Measurements from ENCODE around the gene SPON2. TPM values are rescaled to one million over a fixed set of nuclear protein-coding genes. Genes with fewer than 3 reads are reported as not detected.

Gene SPON2
- total RNA-seq, 1 experiment from 2014 or later, result 2.3 TPM

- no peak overlapping the region for H3K27ac ChIP-seq (ENCODE audit: insufficient read length, low read depth, low read length)
- H4K20me1 ChIP-seq (ENCODE audit: control insufficient read depth, insufficient read depth, insufficient read length), result no peaks in the 10 kb centered on the region
- no peak overlapping the region for H3K18ac ChIP-seq (ENCODE audit: insufficient read length, low read depth, low read length)
- H3K9me3 ChIP-seq (ENCODE audit: control insufficient read depth, low read depth, low read length), result no peaks in the 10 kb centered on the region
- no peak overlapping the region for H2BK120ac ChIP-seq (ENCODE audit: low read depth, low read length, poor library complexity, severe bottlenecking)
- no peak overlapping the region for H2BK15ac ChIP-seq (ENCODE audit: low read depth, low read length)
- no peak overlapping the region for H2AK5ac ChIP-seq (ENCODE audit: insufficient read length, low read length)
- H3K9me3 Mint-ChIP-seq, result peaks cover 2 to 4% of the 10 kb centered on the region in 2 experiments; a peak in 3 of 5 replicates
- no peak overlapping the region for H3T11ph ChIP-seq (ENCODE audit: low read length)
- no peaks in the 10 kb centered on the region for H3K79me2 ChIP-seq (ENCODE audit: insufficient read depth, low read length)
- no peak overlapping the region for H3K27ac Mint-ChIP-seq
- no peak overlapping the region for H3K14ac ChIP-seq (ENCODE audit: insufficient read depth, low read length)
- H3K27me3 ChIP-seq (ENCODE audit: insufficient read depth, low read length), result peaks cover 48% of the 10 kb centered on the region; the same call in 1 of the 2 replicates
- no peak overlapping the region for H4K5ac ChIP-seq (ENCODE audit: insufficient read length, low read depth, low read length)
- H4K8ac ChIP-seq (replicated peaks; ENCODE audit: insufficient read length, low read depth, low read length), result no peak overlapping the region
- H3K4me1 ChIP-seq (ENCODE audit: insufficient read depth, low read length), result no peaks in the 10 kb centered on the region
- peaks cover 11% of the 10 kb centered on the region for H3K23me2 ChIP-seq (ENCODE audit: insufficient read length, low read depth, low read length, poor library complexity, severe bottlenecking)
- DNase-seq, result no peak
- no peak overlapping the region for H3K23ac ChIP-seq (ENCODE audit: insufficient read length, low read depth, low read length)
- H3K79me1 ChIP-seq (ENCODE audit: insufficient read depth, low read depth, low read length, poor library complexity, severe bottlenecking), result no peaks in the 10 kb centered on the region
- no peak overlapping the region for H2BK20ac ChIP-seq (ENCODE audit: low read depth, low read length, poor library complexity, severe bottlenecking)
- no peak overlapping the region for H3K9ac ChIP-seq (ENCODE audit: extremely low read depth, insufficient read length, low read length)
- no peak overlapping the region for H4K91ac ChIP-seq (ENCODE audit: insufficient read length, low read depth, low read length)
- H3K4me2 ChIP-seq (ENCODE audit: insufficient read depth, insufficient read length, low read length), result no peak overlapping the region
- peak overlapping the region in 1 of 2 experiments; percentile 54; a peak in 1 of 5 replicates for H3K4me3 Mint-ChIP-seq
- no peak overlapping the region for H2BK5ac ChIP-seq (ENCODE audit: insufficient read length, low read length)
- peaks cover 4 to 10% of the 10 kb centered on the region in 2 experiments; a peak in 3 of 4 replicates for H3K4me1 Mint-ChIP-seq
- H2AFZ ChIP-seq (ENCODE audit: low read length), result no peak overlapping the region
- no peak for TF ChIP-seq CTCF (conservative IDR thresholded peaks at IDR 0.05)
- WGBS (ENCODE audit: extremely low coverage, insufficient read length, low lambda C conversion rate), result no CpG with 5 or more reads among the region's 17 CpGs
- H3K27me3 Mint-ChIP-seq (ENCODE audit: low read depth), result peaks cover 89% of the 10 kb centered on the region
- H3K36me3 Mint-ChIP-seq (ENCODE audit: insufficient read depth in 1 of 3, low read depth in 3 of 3), result peaks cover 0 to 2% (median 1%) of the 10 kb centered on the region in 3 experiments; a peak in 3 of 7 replicates
- no peak overlapping the region for H3K4ac ChIP-seq (ENCODE audit: low read depth, low read length)
- no peak overlapping the region for H3K56ac ChIP-seq (ENCODE audit: insufficient read length, low read depth, low read length)
- H2BK12ac ChIP-seq (ENCODE audit: insufficient read length, low read depth, low read length), result no peak overlapping the region
Measured at GRCh38 chr4:1169171-1169671, 3.2 kb downstream of the SPON2 start.

All from H9 (cell line).